Neural progenitor cell (in vitro differentiated cells): ENCODE data around the gene IL17REL.

Experiments
- EZH2 ChIP-seq: fragments of 200-600 bp; sonication (generic); IDR thresholded peaks from 2 replicates; pipeline ENCODE4 v1.6.1; 2017; ENCODE audit warnings: antibody characterized with exemption, mild to moderate bottlenecking, moderate library complexity
- EZH2phosphoT487 ChIP-seq: fragments of 200-600 bp; sonication (generic); IDR thresholded peaks from 2 replicates; pipeline ENCODE4 v1.6.1; 2017; ENCODE audit warnings: antibody characterized with exemption
- TF ChIP-seq, protein P1 (sequence below): fragments of 200-600 bp; sonication (generic); IDR thresholded peaks from 2 replicates; pipeline ENCODE4 v1.5.1; 2017; ENCODE audit warnings: antibody characterized with exemption, mild to moderate bottlenecking

DNA sequence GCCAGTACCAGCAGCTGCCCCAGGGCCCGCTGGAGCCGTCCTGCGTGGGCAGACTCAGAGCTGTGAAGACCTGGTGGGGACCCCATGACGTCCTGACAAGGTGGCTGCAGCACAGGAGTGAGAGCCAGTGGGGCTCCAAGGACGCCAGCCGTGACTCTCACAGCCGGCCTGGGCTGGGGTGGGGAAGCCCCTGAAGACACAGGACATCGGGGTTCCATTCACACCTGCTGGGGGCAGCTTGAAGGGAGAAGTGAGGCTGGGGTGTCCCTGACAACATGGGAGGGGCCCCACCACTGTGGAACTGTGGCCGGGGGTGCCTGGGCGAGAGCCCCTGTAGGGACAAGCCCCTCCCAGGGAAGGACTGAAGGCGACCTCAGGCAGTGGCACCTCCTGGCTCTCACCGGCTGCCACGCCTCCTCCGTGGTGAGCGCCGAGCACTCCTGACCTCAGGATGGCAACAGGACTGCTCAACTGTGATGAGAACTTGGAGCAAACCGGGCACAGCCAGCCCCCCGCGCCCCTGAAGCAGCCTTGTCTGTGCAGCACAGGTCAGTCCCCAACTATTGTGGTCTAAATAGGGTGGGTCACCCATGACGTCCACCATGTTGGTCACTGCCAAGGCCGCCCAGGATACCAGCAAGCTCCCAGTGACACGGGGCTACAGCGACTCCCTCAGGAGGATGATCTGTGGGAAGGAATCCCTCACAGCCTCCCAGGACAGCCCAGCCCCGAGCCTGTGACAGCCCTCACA is 22.7 kb upstream of the IL17REL start:
- TF ChIP-seq, protein P1, sequence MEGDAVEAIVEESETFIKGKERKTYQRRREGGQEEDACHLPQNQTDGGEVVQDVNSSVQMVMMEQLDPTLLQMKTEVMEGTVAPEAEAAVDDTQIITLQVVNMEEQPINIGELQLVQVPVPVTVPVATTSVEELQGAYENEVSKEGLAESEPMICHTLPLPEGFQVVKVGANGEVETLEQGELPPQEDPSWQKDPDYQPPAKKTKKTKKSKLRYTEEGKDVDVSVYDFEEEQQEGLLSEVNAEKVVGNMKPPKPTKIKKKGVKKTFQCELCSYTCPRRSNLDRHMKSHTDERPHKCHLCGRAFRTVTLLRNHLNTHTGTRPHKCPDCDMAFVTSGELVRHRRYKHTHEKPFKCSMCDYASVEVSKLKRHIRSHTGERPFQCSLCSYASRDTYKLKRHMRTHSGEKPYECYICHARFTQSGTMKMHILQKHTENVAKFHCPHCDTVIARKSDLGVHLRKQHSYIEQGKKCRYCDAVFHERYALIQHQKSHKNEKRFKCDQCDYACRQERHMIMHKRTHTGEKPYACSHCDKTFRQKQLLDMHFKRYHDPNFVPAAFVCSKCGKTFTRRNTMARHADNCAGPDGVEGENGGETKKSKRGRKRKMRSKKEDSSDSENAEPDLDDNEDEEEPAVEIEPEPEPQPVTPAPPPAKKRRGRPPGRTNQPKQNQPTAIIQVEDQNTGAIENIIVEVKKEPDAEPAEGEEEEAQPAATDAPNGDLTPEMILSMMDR, result no peak
- no peak for TF ChIP-seq EZH2
- no peak for TF ChIP-seq EZH2phosphoT487
